ENCODE data around the gene FRMD3. TPM values are rescaled to one million over a fixed set of nuclear protein-coding genes. Genes with fewer than 3 reads are reported as not detected.

Gene FRMD3
- total RNA-seq, 1 experiment from 2014 or later, result 0.36 TPM

DNA sequence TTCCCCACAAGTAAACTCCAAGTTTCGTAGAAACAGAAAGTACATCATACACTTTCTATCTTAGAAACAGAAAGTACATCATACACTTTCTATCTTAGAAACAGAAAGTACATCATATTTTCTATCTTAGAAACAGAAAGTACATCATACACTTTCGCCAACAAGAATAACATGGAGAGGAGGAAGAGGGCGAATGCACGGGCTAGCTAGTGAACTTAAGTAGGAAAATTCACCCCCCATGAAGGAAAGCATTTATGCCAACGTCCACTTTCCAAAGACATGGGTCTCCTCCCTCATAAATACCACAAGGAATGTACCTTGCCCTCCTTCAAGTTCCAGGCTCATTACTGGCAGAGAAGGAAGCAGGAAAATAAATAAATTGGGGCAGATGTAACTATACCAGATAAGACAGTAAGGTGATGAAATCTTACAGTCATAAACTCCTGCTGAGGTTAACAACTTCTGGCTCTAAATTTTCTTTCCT lies 64.7 kb downstream of the FRMD3 start:
- DNase-seq (ENCODE audit: low read depth), result no peak

DNA sequence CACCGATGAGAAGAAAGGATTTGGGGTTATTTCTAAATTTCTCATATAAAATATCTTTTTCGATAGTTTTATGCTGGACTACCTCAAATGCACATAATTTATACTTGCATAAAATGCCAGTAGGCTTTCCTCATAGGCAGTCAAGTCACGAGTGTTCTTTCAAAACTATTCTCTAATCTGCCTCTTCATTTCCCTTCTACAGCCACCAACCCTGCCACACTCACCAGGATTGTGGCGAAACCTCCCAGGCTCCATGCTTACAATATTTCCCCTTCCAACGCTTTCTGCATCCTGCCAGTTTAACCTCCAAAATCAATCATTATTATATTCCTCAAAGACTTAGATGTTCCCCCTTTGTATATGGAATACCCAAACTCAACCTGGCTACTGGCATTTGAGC lies 65.4 kb downstream of the FRMD3 start:
- DNase-seq (ENCODE audit: low read depth), result no peak

DNA sequence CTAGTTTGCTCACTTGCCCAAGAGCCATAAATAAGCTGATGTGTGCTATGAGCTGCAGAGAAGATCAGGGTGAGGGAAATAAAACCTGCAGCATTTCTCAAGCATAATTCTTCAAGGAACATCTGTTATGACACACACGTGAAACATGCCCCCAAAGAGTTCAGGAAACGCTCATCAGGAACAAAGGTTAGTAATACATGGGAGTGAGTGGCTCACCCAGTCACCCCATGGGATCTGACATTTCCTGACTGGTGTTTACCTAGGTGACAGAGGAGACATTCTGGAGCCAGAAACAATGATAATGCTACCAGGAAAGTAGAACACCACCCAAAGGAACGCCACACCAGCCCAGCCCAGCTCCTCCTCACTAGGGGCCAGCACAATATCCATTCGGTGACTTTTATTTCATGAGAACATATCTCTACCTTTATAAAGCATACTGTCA lies 66.0 kb downstream of the FRMD3 start:
- DNase-seq (ENCODE audit: low read depth), result no peak

- DNase-seq (ENCODE audit: low read depth), result no peak
These were observed 67.0 kb downstream of the FRMD3 start for GRCh38 chr9:83471241-83471640.

DNA sequence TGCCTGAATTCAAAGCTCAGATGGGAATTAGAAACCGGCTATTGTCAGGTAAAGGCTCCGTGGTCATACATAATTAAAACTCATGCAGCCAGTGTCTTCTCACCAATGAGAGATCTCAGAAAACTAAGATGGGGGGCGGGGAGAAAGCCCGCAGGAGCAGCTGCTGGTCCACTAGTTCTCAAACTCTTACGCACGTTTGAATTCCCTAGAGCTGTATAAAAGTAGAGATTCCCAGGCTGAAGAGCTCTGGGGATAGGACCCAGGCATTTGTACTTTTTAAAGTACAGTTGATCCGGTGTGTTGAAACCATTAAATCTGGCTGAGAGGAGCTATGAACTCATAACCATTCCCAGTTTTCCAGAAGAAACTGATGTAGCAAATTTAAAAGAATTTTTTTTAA lies 68.5 kb downstream of the FRMD3 start:
- no peak for DNase-seq (ENCODE audit: low read depth)

- DNase-seq (ENCODE audit: low read depth), result no peak
These were observed 69.4 kb downstream of the FRMD3 start for GRCh38 chr9:83468821-83469220.

- no peak for DNase-seq (ENCODE audit: low read depth)
These were observed 71.3 kb downstream of the FRMD3 start for GRCh38 chr9:83466877-83467276.

DNA sequence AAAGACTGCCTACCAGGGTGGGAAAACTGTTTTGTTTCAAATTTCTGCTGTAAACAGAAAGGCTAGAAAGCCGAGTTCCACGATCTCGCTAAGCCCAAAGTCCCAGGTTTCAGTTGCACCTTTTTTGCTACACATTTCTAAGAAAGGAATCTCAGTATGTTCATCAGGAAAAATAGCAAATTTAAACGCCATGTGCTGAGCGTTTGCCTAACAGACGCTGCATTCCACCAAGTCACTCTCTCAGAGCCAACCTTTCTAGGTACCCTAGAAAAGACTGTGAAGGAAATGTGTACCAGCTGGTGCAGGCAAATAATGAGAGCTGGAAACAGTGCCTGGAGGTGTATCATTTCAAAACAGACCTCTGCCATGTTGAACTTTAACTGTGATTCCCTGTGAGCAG lies 71.8 kb downstream of the FRMD3 start:
- no peak for DNase-seq (ENCODE audit: low read depth)

DNA sequence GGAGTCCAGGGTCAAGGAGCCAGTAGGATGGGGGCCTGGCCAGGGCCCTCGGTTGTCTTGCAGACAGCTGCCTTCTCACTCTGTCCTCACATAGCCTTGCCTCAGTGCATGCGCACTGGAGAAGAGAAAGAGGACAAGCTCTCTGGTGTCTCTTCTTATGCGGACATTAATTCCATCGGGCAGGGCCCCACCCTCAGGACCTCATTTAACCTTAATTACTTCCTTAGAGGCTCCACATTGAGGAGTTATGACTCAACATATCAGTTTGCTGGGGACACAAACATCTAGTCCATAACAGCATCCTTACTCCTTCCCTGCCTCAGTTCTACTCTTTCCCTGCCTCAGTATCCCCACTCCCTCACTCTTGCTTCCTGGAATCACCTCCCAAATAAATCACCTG lies 78.4 kb downstream of the FRMD3 start:
- DNase-seq (ENCODE audit: low read depth), result no peak

- DNase-seq (ENCODE audit: low read depth), result no peak
These were observed 79.7 kb downstream of the FRMD3 start for GRCh38 chr9:83458530-83458929.

DNA sequence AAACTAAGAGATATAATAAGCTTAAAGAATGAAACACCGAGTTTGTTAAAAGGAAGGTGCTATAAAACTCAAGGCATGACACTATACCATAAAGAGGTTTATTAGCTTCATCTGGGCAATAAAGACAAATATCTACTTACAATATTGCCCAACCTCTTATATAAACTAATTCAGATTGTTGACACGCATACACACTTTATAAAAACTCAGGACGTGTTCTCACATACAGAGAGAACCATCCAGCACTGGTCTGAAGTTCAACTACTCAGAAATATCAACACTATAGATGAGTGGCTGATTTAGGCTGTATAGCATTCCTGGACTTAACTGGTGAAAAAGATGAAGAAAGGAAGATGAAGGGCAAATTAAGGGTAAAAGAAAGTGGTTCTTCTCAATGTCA lies 81.2 kb downstream of the FRMD3 start:
- no peak for DNase-seq (ENCODE audit: low read depth)

GRCh38 chr9:83456226-83456625 lies 82.0 kb downstream of the FRMD3 start:
- DNase-seq (ENCODE audit: low read depth), result no peak

DNA sequence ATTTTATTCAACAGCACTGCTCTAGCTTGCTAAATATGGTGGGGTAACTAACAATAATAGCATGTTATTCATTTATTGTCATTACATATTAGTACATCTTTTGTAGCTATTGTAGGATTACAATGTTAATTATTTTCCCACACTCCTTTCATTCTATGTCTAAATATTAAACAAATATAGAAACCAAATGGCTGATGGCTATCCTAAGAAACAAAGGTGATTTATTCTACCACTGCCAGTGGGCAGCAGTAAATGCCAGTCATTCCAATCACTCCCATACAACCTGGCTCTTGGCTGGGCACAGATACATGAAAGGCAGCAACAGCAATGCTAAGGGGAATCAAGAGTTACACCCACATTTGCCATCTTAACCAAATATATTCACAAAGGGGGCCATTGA lies 84.1 kb downstream of the FRMD3 start:
- no peak for DNase-seq (ENCODE audit: low read depth)

- no peak for DNase-seq (ENCODE audit: low read depth)
These were observed 86.9 kb downstream of the FRMD3 start for GRCh38 chr9:83451308-83451707.

- DNase-seq (ENCODE audit: low read depth), result no peak
These were observed 88.2 kb downstream of the FRMD3 start for GRCh38 chr9:83449983-83450382.

GRCh38 chr9:83449166-83449565 lies 89.0 kb downstream of the FRMD3 start:
- no peak for DNase-seq (ENCODE audit: low read depth)

DNA sequence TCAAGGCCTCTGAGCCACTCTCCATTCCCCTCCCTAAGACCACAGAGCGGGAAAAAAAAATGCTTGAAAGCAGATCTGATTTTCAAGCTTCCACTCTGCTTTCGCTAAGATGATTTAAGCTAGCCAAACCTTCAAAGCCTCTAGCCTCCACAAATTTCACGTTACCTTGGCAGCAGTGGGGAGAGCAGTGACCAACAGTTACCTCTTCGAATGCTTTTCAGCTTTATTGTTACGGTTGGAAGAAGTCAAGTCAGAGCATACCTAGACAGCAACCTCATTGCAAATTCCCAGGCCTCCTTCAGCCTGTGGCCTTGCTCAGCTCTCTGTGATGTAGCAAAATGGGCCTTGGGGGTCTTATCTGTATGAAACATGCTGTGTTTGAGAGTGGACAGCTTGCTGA lies 89.6 kb downstream of the FRMD3 start:
- DNase-seq (ENCODE audit: low read depth), result no peak

GRCh38 chr9:83447351-83447750 lies 90.8 kb downstream of the FRMD3 start:
- no peak for DNase-seq (ENCODE audit: low read depth)

DNA sequence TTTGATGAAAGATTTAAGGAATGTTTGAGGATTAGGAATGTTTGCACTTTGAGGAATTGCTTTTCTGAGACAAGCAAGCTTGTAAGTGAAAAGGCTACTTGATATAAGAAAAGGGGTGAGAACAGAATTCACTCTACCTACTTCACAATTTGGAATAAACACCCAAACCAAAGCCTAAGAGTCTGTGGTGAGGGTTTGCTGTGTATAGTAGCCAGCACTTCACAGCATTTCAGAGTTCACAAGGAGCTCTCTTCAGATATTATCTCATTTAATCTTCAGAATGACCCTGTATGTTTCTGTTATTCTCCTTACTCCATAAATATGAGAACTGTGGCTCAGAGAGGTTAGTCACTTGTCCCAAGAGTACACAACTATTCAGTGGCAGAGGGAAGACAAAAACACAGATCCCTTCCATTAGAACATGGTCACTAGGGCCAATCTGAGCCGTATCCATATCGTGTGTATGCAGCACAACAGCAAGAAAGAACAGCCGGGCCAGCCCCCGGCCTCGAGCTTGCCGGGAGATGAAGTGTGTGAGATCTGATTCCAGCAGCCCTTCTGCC lies 92.4 kb downstream of the FRMD3 start:
- DNase-seq (ENCODE audit: low read depth), result no peak

- DNase-seq (ENCODE audit: low read depth), result no peak
These were observed 94.1 kb downstream of the FRMD3 start for GRCh38 chr9:83444110-83444509.

DNA sequence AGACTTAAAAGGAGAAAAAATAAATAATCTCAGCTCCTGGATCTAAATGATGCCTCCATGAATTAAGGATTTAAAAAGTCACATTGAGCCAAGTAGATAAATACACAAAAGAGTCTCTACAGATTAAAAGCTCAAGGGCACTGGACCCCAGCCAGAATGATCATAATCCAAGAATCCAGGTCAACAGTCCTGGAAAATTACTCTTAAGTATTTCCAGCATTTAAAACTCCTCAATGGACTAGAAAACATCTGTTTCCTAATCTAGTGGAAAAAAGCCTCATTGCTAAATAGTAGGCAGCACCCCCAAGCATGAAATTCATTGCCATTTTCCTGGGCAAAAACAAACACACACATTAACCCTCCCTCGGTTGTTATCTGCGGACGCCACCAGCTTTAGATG lies 96.8 kb downstream of the FRMD3 start:
- no peak for DNase-seq (ENCODE audit: low read depth)

DNA sequence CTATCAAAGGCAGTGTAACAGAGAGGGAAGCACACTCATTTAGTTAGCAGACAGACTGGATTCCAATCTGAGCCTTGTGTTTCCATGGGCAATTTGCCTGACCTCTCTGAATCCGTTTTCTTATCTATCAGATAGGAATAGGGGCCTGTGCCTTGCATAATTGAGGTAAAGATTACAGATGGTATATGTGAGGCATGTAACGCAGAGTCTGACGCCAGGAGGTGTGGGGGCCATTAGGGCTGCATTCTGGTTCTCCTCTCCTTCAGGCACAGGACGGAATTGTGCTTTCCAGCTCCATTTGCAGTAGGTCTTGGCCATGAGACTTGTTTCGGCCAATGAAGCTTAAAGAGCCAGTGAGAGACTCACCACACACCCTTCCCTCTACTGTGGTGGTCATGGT lies 97.6 kb downstream of the FRMD3 start:
- no peak for DNase-seq (ENCODE audit: low read depth)

DNA sequence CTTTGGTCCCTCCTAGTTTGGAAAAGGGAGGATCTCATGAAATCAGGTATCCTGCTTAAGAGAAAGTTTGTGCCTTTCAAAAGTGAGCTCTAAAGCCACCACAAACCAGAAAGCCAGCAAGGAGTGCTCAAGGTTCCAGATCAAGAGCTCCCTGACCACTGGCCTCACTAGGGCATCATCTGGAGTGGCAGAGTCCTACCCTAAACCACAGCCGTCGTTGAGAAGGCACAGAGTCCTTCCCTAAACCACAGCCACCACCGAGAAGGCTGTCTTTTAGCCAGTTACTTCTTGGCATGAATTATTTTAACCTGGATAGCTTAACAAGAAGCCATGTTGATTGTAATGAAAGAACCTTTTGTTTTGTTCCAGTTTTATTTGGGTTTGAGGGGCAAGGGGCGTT lies 102.9 kb downstream of the FRMD3 start:
- DNase-seq (ENCODE audit: low read depth), result no peak

DNA sequence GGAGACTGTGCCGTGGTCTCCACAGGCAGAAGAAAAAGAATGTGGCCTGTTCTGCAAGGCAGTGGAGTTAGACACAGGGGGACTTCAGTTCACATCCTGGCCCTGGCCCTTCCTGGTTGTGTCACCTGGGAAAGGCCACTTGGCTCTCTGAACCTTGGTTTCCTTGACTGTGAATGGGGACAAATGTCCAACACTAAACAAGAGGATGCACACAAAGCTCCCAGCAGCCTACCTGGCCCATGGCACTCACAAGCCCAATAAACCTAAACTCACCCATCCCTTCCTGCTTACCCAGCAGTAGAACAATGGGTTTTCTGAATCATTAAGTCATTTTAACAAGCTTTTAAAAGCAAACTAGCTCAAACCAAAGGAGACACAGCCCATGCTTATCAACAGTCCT lies 103.9 kb downstream of the FRMD3 start:
- DNase-seq (ENCODE audit: low read depth), result no peak
